PFSK-1 (cell line): ENCODE data around the gene PRMT2.

ENCODE experiments used
- POLR2AphosphoS5 ChIP-seq: IDR thresholded peaks from 2 replicates; pipeline ENCODE4 v1.6.1; 2012; ENCODE audit warnings: low read depth, mild to moderate bottlenecking, control low read depth, low read length, moderate library complexity
- TF ChIP-seq, protein P1 (sequence below), 2 experiments: IDR thresholded peaks; 2 replicates each; pipeline versions ENCODE4 v1.6.1 to v1.8.0; 2011 to 2012; ENCODE audit warnings: low read depth in 2 of 2, low read length in 2 of 2, control low read depth in 1 of 2, inconsistent platforms in 1 of 2, mild to moderate bottlenecking in 1 of 2, moderate library complexity in 1 of 2; ENCODE audit not compliant: insufficient read depth in 1 of 2

- TF ChIP-seq, protein P1, sequence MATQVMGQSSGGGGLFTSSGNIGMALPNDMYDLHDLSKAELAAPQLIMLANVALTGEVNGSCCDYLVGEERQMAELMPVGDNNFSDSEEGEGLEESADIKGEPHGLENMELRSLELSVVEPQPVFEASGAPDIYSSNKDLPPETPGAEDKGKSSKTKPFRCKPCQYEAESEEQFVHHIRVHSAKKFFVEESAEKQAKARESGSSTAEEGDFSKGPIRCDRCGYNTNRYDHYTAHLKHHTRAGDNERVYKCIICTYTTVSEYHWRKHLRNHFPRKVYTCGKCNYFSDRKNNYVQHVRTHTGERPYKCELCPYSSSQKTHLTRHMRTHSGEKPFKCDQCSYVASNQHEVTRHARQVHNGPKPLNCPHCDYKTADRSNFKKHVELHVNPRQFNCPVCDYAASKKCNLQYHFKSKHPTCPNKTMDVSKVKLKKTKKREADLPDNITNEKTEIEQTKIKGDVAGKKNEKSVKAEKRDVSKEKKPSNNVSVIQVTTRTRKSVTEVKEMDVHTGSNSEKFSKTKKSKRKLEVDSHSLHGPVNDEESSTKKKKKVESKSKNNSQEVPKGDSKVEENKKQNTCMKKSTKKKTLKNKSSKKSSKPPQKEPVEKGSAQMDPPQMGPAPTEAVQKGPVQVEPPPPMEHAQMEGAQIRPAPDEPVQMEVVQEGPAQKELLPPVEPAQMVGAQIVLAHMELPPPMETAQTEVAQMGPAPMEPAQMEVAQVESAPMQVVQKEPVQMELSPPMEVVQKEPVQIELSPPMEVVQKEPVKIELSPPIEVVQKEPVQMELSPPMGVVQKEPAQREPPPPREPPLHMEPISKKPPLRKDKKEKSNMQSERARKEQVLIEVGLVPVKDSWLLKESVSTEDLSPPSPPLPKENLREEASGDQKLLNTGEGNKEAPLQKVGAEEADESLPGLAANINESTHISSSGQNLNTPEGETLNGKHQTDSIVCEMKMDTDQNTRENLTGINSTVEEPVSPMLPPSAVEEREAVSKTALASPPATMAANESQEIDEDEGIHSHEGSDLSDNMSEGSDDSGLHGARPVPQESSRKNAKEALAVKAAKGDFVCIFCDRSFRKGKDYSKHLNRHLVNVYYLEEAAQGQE (IDR thresholded peaks at IDR 0.05; ENCODE audit: insufficient read depth in 1 of 2, low read depth in 2 of 2, low read length in 2 of 2): no peak
- TF ChIP-seq POLR2AphosphoS5: no peak
These were observed 37.6 kb upstream of the PRMT2 start for GRCh38 chr21:46597896-46598343.
